ENCODE results near the gene DCST1.

Gene DCST1

DNA sequence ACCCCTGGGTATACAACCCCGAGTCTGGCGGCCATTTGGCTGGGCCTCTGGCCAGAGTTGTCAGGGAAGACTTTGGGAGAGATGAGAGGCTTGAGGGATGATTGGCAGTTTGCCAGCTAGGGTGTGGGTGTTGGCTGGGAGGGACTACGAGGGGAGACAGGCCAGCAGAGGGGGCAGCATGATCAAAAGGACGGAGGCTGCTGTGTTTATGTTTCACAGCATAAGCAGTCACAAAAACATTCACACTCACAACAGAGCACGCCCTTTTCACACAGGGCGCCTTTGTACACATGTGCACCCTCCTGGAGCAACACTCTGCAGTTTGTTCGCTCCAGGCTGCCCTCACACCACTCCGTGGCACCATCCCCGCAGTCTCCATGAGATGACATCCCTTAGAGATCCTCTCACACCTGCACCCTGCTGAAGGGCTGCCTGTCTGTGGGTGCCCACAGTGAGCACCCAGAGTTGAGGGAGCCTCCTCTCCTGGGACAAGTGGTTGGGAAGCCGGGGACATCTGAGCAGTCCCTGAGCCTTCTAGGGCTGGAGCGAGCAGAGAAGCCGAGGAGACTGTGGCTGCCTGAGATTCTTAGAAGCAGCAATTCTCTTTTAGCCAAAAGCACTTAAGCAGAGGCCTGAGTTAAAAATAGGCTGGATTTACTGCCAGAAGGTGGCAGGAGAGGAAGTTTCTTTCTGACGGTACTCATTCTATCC is 60.4 kb downstream of the DCST1 start:
- peak; percentile 38 for DNase-seq

DNA sequence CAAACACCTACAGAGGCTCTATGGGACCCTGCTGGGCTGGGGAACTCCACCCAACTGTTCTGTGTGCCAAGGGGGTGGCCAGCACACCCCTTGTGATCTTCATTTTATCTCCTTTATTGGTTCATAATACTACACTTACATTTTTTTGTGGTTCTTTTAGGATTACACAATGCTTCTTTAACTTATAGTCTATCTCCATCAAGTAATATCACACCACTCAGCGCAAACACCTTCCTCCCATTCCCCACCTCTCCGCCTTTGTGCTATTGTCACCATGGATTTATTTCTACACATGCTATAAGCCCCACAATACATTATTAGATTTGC is 61.0 kb downstream of the DCST1 start:
- no peak for DNase-seq

DNA sequence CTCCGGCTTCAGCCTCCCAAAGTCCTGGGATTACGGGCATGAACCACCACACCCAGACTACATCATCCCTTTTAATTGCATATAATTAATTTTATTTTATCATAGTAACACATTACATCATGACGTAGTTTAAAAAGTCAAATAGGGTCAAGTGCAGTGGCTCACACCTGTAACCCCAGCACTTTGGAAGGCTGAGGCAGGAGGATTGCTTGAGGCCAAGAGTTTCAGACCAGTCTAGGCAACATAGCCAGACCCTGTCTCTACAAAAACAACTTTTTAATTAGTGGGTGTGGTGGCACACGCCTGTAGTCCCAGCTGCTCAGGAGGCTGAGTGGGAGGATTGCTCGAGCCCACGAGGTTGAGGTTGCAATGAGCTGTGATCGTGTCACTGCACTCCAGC is 65.7 kb downstream of the DCST1 start:
- no peak for DNase-seq
